GM21723 (cell line): ENCODE measurements around the gene ZNF892.
"Not testable (repeated sequence)": the region's sequence is repeated elsewhere in the genome, so short reads cannot be mapped to it uniquely, and the experiment has no call there.

Experiments used
- ATAC-seq: cut with Tn5 transposase; IDR thresholded peaks from one replicate; pipeline ENCODE4 v1.9.1; 2021; ENCODE audit warnings: mild to moderate bottlenecking, moderate library complexity; ENCODE audit not compliant: unreplicated experiment

Gene ZNF892

DNA sequence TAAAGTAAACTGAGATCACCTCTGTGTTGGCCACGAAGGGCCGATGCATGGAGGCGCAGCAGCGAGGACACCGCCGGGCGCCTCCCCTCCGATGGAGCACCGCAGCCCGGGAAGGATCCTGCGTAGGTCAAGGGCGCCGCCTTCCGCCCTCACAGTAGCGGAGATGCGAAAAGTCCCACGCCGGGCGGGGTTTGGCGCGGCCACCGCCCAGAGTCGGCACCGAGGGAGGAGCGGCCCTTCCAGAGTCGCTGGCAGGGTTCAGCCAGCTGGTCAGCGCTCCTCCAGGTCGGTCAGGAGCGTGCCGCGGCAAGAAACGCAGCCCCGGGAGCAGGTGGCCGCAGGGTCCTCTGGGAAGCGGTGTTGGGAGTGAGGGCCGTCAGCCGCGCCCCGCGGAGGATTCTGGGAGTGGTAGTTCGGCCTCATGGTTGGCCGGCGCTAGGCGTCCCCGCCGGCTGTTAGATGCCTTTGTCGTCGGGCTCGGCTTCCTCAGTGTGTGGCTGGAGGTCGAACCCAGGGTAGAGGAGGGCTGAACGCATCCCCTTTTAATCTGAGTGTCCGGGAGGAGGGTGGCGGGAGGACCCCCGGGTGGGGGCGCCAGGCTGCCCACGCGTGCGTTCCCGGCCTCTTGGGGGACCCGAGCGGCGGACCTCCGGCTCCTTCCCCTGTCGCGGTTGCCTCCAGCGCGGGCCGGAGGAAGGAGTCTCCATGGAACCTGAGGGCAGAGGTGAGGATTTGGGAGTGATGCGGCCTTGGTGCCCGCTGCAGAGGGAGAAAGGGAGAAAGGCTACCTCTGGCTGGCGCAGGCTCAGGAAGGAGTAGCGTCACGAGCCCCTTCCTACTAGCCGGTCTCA lies at the start of gene ZNF892:
Gene ZNF892 (plus strand): TSS at position 411 of the 851 bp plus-strand sequence. CDS start 295 bp downstream, at position 706.
- peak; percentile 98 for ATAC-seq

DNA sequence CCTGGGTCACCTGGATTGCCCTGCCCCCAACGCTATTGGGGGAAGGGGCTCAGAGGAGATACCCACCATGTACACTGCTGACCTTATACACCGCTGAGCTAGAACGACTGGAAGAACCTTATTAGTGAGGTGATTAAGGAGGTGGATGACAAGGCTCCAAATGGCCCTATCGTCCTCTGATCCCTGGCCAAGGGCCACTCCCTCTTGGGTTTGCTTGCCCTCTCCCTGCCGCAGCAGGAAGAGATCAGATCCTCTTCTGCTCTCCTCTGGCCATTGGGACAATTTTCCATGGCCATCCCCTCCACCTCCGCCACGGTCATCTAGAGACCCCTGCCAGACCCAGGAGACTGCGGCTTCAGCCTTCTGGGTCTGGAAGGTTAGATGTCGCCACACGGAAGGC lies 48.9 kb upstream of the ZNF892 start:
- no peak for ATAC-seq

DNA sequence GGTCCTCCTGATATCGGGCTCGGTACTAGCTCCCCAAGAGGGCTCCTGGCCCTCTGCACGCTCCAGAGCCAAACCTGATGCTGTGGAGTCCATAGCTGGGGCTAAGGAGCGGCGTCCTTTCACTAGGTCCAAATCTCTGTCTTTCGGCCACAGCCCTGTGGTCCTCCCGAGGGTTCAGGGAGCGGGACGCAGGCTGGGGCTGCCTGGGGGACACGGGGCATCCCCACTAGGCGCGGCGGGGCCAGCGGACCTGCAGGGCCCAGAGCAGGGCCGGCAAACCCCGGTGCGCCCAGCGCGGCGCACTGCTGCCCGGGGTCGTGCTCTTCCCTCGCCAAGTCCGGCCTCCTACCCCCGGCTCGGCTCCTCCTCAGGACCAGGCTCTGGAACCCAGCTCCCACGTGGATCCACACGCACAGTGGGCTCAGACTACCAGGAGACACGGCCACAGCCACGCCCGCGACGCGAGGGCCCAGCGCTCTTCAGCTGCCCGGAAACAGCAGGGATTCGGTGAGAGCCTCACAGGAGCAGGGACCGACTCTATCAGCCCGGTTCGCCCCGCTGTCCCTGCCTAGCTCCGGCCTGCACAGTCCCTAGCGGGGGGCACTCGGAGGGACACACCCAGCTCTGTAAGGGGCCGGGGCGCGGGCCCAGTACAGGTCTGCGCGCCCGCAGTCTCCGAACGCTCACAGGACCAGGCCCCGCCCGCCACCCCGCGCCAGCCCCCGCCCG lies 48.3 kb upstream of the ZNF892 start:
- peak; percentile 52 for ATAC-seq

DNA sequence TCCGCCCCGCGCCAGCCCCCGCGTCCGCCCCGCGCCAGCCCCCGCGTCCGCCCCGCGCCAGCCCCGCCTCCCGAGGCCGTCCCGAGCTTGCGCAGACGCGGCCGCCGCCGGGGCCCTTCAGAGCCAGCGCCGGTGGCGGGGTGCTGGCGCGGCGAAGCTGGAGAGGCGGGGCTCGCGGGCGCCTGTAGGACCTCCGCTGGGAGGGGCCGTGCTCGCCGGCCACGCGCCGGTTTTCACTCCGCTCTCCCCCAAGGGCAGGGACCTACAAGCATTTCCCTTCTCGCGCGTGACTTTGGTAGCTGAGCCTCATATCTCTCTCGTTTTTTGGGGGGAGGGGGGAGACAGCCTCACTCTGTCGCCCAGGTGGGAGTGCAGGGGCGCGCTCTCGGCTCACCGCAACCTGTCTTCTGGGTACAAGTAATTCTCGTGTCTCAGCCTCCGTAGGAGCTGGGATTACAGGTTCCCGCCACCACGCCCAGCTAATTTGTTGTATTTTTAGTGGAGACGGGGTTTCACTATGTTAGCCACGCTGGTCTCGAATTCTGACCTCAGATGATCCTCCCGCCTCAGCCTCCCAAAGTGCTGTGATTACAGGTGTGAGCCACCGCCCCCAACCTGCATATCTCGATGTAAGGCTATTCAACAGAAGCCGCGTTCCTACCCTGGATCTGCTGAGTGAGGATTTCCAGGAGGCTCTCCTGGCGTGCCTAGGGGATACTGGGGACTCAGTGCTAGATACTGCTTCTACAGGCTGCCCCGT lies 47.5 kb upstream of the ZNF892 start, which contains the start of gene ZNF514:
Gene ZNF514 (minus strand): TSS at position 159 of the 760 bp plus-strand sequence. CDS start 6,595 bp downstream, outside the sequence.
- peak; percentile 86 for ATAC-seq

DNA sequence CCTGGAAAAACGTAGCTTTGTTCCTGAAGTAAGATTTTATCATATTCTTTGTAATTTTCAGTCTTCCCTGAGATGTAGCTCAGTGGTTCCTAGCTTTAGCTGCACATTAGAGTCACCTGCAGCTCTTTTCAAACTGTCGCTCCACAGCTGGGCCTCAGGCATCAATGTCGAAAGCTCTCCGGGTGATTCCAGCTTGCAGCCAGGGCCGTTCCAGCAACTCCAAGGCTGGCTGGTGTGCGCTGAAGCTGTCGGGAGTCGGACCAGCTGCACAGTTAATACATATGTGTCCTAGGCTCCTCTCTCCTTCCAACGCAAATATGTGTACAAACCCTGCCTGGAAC lies 42.3 kb upstream of the ZNF892 start:
- ATAC-seq: peak; percentile 18

DNA sequence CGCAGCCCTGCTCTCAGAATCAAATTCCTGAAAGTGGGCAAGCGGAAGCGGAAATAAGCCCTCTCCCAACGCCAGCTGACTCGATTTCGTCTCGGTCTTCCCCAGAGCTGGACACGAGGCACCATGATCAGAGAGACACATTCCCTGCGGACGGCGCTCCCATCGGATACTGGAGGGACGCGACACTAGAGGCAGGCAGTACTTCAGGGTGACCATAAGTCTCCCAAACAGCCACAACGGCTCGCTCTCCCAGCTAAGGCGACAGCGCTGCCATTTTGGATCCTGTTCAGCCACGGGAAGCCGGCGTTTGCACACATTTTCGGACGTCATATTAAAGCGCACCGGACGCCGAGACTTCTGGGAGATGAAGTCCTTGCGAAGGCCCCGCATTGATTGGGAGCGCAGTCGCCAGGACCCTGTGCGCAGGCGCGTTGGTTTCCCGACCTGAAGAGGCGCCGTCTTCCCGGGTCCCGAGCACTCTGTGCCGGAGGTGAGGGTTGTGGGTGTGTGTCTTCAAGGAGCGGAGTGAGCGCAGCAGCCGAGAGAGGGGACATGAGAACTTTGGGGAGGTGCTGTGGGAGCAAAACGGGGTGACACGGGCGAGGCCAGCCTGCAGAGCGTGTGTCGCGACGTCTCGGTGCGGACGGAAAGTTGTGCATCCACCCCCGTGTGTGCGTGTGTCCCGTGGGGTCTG lies 41.8 kb upstream of the ZNF892 start, which contains the start of gene ZNF2:
Gene ZNF2 (plus strand): TSS at position 439 of the 694 bp plus-strand sequence. CDS start 10,418 bp downstream, outside the sequence.
- ATAC-seq: peak; percentile 93

DNA sequence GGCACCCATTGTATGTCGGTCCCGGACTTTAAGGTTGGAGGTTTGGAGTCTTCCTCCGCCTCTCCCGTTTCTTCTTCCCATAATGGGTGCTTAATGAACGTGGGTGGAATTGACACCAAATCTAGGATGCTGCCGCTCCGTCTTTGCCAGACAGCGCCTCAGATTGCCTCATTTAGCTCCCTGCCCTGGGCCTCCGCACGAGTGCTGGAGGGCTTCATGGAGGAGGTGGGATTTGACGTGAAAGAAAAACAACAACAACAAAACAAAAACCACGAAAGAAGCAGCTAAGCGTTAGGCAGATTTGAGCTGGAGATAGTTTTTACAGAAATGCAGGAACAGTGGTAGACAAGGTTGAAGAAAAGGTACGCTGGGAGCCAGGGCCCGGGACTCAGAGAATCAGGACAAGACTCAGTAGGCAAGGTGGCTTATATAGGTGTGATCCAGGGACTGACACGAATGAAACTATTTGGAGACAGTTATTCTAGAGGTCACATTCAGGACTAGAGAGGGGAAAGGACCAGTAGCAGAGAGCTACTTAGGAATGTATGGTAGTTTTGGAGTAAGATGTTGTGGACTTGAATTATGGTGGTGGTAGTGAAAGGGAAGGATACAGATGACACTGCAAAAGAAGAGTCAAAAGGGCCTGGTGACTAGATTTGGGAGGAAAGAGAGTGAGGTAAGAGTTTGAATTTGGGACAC lies 41.1 kb upstream of the ZNF892 start:
- peak; percentile 19 for ATAC-seq

DNA sequence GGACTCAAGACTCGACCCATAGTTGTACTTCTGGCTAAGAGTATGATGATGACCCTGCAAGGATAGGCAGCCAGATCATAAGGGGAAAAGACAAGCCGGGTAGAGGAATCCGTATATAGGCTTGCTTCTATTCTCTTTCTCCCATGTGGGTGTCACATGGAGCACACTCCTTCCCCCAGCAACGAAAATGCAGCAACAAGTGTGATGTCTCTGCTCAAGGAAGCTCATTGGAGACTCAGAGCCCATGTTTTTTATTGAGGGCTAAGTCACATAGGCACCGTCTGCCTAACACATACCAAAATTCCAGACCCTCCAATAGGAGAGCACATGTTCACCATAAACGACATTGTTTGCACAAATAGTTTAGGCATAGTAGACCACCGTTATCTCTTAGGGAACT lies 35.4 kb upstream of the ZNF892 start:
- no peak for ATAC-seq

DNA sequence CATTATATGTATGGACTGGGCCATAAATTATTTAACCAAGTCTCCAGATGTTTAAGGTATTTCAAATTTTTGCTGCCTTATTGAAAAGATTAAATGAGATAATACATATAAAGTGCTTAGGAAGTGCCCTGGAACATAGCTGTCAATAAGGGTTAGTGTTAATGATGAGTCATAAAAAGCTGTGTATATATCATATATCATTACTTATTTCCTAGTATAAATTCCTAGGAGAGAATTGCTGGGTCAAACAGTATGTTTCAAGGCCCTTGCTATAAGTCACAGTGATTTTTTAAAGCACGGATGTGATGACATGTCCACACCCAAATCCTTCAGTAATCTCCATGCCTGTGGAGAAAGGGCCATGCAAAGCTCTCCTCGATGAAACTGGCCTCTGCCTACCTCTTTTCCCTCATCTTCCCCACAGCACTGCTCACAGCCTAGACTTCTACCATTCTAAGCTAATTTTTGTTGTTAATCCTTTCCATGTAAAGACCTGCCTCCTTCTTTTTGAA lies 33.2 kb upstream of the ZNF892 start:
- no peak for ATAC-seq

DNA sequence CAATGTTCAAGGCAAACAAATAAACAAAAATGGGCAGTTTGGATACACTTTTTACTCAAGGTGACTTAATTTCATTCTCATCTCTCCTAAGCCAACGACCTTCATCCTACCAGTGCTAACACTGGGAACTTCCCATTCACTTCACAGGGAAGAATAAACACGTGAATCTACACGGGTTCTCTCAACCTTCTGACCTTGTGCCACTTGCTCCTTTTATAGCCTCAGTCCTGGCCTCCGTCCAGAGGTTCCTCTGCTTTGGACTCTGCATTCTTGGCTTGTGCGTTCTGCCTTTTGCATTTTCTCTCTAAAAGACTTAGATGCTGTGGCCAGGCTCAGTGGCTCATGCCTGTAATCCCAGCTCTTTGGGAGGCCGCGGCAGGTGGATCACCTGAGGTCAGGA lies 27.9 kb upstream of the ZNF892 start:
- ATAC-seq: no peak

DNA sequence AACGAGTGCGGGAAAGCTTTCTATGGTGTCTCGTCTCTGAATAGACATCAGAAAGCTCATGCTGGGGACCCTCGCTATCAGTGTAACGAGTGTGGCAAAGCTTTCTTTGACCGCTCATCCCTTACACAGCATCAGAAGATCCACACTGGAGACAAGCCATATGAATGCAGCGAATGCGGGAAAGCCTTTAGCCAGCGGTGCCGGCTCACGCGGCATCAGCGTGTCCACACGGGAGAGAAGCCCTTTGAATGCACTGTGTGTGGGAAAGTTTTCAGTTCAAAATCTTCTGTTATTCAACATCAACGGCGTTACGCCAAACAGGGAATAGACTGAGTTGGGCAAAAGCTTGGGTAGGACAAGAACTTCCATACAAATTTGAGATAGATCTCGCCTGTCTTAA lies 25.5 kb upstream of the ZNF892 start:
- no peak for ATAC-seq

DNA sequence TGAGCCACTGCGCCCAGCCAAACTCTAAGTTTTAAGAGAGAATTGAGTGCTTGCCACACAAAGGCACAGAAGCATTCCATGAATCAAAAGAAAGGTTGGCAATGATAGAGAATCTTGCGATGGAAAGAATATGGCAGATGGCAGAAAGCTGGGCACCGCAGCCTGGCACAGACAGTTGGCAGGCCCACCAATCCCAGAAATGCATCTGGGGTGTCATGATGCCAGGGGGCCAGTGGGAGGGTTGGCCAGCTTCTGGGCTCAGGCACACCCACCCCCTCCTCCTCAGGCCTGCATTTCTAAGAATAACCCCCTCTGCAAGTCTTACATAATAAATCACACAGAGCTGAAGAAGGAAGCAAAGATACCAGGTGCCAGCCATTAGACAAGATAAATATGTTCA lies 22.1 kb upstream of the ZNF892 start:
- ATAC-seq: no peak

DNA sequence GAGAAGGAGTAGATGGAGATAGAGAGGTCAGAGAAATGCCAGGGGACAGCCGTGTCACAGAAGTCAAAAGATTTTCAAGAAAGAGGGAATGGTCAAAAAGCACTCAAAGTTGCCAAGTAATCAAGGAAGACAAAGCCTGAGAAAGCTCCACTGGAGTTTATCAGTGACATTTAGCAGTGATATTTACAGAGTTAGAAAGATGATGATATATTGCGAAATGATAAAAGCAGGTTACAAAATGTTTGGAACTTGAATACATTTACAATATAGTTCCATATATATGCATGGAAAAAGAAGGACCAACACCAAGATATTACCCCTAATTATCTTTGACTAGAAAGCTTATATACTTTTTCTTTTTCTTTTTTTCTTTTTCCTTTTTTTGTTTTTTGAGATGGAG lies 21.3 kb upstream of the ZNF892 start:
- ATAC-seq: no peak

DNA sequence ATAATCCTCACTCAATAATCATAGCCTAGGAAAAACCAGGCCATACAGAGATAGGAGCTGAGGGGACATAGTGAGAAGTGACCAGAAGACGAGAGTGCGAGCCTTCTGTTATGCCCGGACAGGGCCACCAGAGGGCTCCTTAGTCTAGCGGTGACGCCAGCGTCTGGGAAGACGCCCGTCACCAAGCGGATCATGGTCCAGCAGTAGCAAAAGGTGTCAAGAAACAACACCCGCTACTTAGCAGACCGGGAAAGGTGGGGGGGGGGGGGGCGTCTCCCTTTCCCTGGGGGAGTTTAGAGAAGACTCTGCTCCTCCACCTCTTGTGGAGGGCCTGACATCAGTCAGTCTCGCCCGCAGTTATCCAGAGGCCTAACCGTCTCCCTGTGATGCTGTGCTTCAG lies 14.4 kb upstream of the ZNF892 start:
- not testable (repeated sequence) for ATAC-seq

DNA sequence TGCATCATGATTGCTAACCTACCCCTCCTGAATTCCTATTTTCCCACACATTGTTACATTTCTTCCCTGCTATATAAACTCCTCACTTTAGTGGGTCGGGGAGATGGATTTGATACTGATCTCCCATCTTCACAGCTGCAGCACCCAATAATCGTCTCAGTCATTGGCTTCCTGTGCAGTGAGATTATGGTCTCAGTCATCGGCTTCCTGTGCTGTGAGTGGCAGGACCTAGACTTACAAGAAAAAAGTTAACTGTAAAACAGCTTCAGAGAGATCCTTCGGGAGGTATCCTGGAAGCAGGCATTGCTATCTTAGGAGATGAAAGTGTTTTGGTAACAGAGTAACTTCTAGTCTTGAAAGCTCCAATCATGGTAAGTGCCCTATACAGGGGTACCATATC lies 3.4 kb upstream of the ZNF892 start:
- ATAC-seq: no peak

DNA sequence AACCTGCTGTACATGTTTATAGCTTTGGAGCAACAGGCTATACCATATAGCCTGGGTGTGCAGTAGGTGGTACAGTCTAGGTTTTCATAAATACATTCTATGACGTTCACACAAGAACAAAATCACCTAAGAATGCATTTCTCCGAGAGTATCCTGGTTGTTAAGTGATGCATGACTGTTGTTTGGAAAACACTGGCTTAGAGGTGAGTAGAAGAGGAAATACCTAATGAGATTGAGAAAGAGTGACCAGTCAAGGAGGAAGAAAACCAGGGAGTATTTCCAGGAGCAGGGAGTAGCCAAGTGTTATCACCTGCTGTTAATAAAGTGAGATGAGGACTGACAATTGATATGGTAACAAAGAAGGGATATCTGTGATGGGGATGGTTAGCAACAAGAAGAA lies 2.9 kb upstream of the ZNF892 start:
- ATAC-seq: no peak

DNA sequence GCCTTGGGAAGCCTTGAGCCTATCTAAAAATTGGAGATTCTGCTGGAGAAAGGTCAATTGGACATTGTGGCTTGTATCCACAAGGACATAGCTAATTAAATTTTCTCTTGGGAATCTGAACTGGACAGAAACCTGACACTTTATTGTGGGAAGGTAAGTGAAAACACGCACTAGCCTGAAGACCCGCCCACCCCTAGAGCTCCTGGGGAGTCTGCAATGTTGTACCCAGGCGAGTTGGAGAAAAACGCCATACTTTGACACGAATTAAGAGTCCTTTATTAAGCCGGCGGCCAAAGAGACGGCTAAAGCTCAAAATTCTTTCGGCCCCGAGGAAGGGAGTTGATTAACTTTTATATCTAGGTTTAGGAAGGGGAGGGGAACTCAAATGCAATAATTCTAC lies 1.2 kb upstream of the ZNF892 start:
- ATAC-seq: no peak

DNA sequence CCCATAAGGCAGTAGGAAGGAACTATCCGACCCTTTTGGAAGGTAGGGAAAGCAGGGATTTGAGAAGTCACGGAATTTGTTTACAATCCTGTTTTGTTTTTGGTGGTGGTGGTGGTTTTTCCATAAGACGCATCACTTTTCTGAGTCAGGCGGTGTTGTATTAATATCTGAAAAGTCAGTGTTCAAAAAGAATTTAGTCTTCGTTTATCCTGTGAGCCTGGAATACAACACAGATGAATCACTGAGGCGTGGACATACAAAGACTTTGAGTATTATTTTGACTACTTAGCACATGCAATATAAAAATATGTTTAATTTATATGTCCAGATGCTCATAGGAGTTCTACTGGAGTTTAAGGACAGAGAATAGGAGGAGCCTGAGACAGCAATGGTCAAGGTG lies 785 bp downstream of the ZNF892 start:
- no peak for ATAC-seq

DNA sequence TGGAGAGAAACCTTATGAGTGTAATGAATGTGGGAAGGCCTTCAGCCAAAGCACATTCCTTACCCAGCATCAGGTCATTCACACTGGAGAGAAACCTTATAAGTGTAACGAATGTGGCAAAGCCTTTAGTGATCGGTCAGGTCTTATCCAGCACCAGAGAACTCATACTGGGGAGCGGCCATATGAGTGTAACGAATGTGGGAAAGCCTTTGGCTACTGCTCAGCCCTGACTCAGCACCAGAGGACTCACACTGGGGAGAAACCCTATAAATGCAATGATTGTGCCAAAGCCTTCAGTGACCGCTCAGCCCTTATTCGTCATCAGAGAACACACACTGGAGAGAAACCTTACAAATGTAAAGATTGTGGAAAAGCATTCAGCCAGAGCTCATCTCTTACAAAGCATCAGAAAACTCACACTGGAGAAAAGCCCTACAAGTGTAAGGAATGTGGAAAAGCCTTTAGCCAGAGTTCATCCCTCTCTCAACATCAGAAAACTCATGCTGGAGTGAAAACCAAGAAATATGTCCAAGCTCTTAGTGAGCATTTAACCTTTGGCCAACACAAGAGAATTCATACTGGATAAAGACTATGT lies 7.8 kb downstream of the ZNF892 start:
- ATAC-seq: no peak

DNA sequence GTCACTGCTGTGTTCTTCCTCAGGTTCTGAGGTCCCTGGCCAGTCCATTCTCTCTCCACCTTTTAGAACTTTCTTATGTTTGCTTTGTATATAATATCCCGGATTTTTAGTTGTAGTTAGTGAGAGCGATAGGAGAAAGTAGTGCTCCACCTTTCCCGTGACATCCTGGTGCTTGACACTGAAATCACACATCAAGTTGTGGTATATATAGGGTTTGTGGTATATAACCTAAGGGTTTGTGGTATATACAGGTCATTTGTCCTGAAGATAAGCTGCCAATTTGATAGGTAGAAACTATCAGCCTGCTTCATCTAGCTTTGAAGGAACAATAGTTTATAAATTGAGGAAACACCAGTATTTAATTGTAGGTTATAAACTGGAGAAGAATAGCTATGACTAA lies 13.1 kb downstream of the ZNF892 start:
- ATAC-seq: no peak
